Measurements from ENCODE around the gene TBC1D2.

DNA sequence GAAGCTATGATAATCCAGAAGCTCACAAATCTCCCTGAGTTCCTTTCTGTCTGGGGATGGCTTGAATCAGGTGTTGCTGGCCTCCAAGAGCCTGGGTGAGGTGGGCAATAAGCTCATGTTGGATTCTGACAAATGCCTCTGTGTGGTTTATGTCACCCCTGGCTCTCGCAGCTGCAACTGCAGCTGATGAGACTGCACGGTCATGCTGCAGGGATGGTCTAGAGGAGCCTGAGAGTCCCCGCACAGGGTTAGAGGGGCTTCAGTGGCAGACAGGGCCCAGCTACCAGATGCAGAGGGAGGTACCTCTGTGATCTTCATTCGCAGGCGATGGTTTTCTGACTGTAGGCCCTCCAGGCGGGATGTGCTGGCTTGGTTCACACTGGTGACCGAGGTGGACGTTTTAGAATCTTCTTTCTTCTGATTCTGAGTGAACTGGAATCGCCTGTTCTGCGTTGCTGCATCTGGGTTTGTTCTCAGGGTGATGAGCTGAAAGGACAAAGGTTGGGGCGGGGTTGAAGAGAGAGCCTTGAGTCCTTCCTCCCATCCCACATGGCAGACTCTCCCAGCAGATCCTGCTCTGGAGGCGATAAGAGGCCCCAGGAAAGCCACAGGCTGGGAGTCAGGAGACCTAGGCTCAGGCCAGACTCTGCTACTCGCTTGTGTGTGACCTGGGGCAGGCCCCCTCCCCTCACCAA lies 47.6 kb upstream of the TBC1D2 start:
- TF ChIP-seq, protein P1, sequence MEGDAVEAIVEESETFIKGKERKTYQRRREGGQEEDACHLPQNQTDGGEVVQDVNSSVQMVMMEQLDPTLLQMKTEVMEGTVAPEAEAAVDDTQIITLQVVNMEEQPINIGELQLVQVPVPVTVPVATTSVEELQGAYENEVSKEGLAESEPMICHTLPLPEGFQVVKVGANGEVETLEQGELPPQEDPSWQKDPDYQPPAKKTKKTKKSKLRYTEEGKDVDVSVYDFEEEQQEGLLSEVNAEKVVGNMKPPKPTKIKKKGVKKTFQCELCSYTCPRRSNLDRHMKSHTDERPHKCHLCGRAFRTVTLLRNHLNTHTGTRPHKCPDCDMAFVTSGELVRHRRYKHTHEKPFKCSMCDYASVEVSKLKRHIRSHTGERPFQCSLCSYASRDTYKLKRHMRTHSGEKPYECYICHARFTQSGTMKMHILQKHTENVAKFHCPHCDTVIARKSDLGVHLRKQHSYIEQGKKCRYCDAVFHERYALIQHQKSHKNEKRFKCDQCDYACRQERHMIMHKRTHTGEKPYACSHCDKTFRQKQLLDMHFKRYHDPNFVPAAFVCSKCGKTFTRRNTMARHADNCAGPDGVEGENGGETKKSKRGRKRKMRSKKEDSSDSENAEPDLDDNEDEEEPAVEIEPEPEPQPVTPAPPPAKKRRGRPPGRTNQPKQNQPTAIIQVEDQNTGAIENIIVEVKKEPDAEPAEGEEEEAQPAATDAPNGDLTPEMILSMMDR (IDR thresholded peaks at IDR 0.05) = no peak
- no peak for TF ChIP-seq EP300 (IDR thresholded peaks at IDR 0.05)
